Measurements from ENCODE around the gene TMEM63A. TPM values are rescaled to one million over a fixed set of nuclear protein-coding genes. Genes with fewer than 3 reads are reported as not detected.

The TMEM63A gene
- total RNA-seq, 1 experiment from 2014 or later = 303 TPM

GRCh38 chr1:225917101-225917500, 34.9 kb upstream of the TMEM63A start:
- H3K27ac Mint-ChIP-seq (ENCODE audit: unreplicated experiment) = no peak overlapping the region
- intact Hi-C loops (cut with micrococcal nuclease; ENCODE audit: unreplicated experiment) = no loop called here
- no peaks in the 10 kb centered on the region for H3K4me1 Mint-ChIP-seq (ENCODE audit: low read depth, unreplicated experiment)
- BruUV-seq (replicated peaks) = no TSS peak
- peaks cover 43% of the 10 kb centered on the region for H3K36me3 Mint-ChIP-seq (ENCODE audit: insufficient read depth, unreplicated experiment)
- CTCF ChIA-PET = no interaction called here
- no peaks in the 10 kb centered on the region for H3K27me3 Mint-ChIP-seq (ENCODE audit: unreplicated experiment)
- H3K9me3 Mint-ChIP-seq (ENCODE audit: low read depth, unreplicated experiment) = no peaks in the 10 kb centered on the region
- DNase-seq = no peak
- TF ChIP-seq CTCF (IDR thresholded peaks at IDR 0.05; ENCODE audit: unreplicated experiment) = no peak
- no peak overlapping the region for H3K4me3 Mint-ChIP-seq (ENCODE audit: low read depth, unreplicated experiment)

- peaks cover 36% of the 10 kb centered on the region for H3K36me3 Mint-ChIP-seq (ENCODE audit: insufficient read depth, unreplicated experiment)
- intact Hi-C loops (cut with micrococcal nuclease; ENCODE audit: unreplicated experiment) = no loop called here
- no TSS peak for BruUV-seq (replicated peaks)
- H3K4me3 Mint-ChIP-seq (ENCODE audit: low read depth, unreplicated experiment) = no peak overlapping the region
- H3K4me1 Mint-ChIP-seq (ENCODE audit: low read depth, unreplicated experiment) = peaks cover 8% of the 10 kb centered on the region
- no peak for TF ChIP-seq CTCF (IDR thresholded peaks at IDR 0.05; ENCODE audit: unreplicated experiment)
- H3K27ac Mint-ChIP-seq (ENCODE audit: unreplicated experiment) = no peak overlapping the region
- H3K9me3 Mint-ChIP-seq (ENCODE audit: low read depth, unreplicated experiment) = no peaks in the 10 kb centered on the region
- CTCF ChIA-PET = no interaction called here
- H3K27me3 Mint-ChIP-seq (ENCODE audit: unreplicated experiment) = no peaks in the 10 kb centered on the region
- no peak for DNase-seq
Observed at GRCh38 chr1:225915538-225915991, 33.4 kb upstream of the TMEM63A start.

GRCh38 chr1:225914947-225915346, 32.8 kb upstream of the TMEM63A start:
- Mint-ChIP-seq H3K4me3 (ENCODE audit: low read depth, unreplicated experiment) (no peak overlapping the region), H3K27ac (ENCODE audit: unreplicated experiment) (no peak overlapping the region), H3K27me3 (ENCODE audit: unreplicated experiment) (no peaks in the 10 kb centered on the region), H3K9me3 (ENCODE audit: low read depth, unreplicated experiment) (no peaks in the 10 kb centered on the region), H3K36me3 (ENCODE audit: insufficient read depth, unreplicated experiment) (peaks cover 30% of the 10 kb centered on the region), H3K4me1 (ENCODE audit: low read depth, unreplicated experiment) (peaks cover 14% of the 10 kb centered on the region)
- intact Hi-C loops (cut with micrococcal nuclease; ENCODE audit: unreplicated experiment) = loop anchor here (5.0 kb wide), 3 partner anchors 53 to 438 kb away; no protein-coding TSS in a partner anchor
- DNase-seq = no peak
- BruUV-seq (replicated peaks) = no TSS peak
- TF ChIP-seq CTCF (IDR thresholded peaks at IDR 0.05; ENCODE audit: unreplicated experiment) = no peak
- CTCF ChIA-PET = no interaction called here

GRCh38 chr1:225914391-225914790, 32.2 kb upstream of the TMEM63A start:
- Mint-ChIP-seq H3K4me3 (ENCODE audit: low read depth, unreplicated experiment) (no peak overlapping the region), H3K9me3 (ENCODE audit: low read depth, unreplicated experiment) (no peaks in the 10 kb centered on the region), H3K36me3 (ENCODE audit: insufficient read depth, unreplicated experiment) (peaks cover 25% of the 10 kb centered on the region), H3K4me1 (ENCODE audit: low read depth, unreplicated experiment) (peaks cover 19% of the 10 kb centered on the region), H3K27ac (ENCODE audit: unreplicated experiment) (no peak overlapping the region), H3K27me3 (ENCODE audit: unreplicated experiment) (no peaks in the 10 kb centered on the region)
- DNase-seq = no peak
- TF ChIP-seq CTCF (IDR thresholded peaks at IDR 0.05; ENCODE audit: unreplicated experiment) = no peak
- intact Hi-C loops (cut with micrococcal nuclease; ENCODE audit: unreplicated experiment) = loop anchor here (5.0 kb wide), 3 partner anchors 52 to 437 kb away; no protein-coding TSS in a partner anchor
- no TSS peak for BruUV-seq (replicated peaks)
- CTCF ChIA-PET = no interaction called here

Data from Calu3 (cell line).